TTC549 (cell line): Measurements from ENCODE around the gene OBSCN.

ENCODE experiments used
- FAIRE-seq: peaks from 2 replicates; lab custom pipeline; 2012; peaks lifted over from hg19 to GRCh38; lab: Jason Lieb, UNC

Gene OBSCN

GRCh38 chr1:228279011-228279721 is 71.3 kb downstream of the OBSCN start:
- no peak for FAIRE-seq

GRCh38 chr1:228279722-228280105 is 71.9 kb downstream of the OBSCN start:
- FAIRE-seq = no peak

- no peak for FAIRE-seq
Measured at GRCh38 chr1:228280106-228280901, 72.5 kb downstream of the OBSCN start.

- FAIRE-seq = no peak
Measured at GRCh38 chr1:228280961-228281591, 73.2 kb downstream of the OBSCN start.

GRCh38 chr1:228281631-228282328 is 73.9 kb downstream of the OBSCN start:
- FAIRE-seq = no peak

GRCh38 chr1:228282329-228283042 is 74.6 kb downstream of the OBSCN start:
- no peak for FAIRE-seq

GRCh38 chr1:228283043-228283371 is 75.2 kb downstream of the OBSCN start:
- no peak for FAIRE-seq

- no peak for FAIRE-seq
Measured at GRCh38 chr1:228283476-228284147, 75.8 kb downstream of the OBSCN start.

- FAIRE-seq = no peak
Measured at GRCh38 chr1:228284148-228284495, 76.3 kb downstream of the OBSCN start.

GRCh38 chr1:228284521-228284920 is 76.7 kb downstream of the OBSCN start:
- FAIRE-seq = no peak

GRCh38 chr1:228285661-228286504 is 78.0 kb downstream of the OBSCN start:
- FAIRE-seq = no peak

GRCh38 chr1:228286505-228287417 is 78.9 kb downstream of the OBSCN start:
- FAIRE-seq = no peak

- no peak for FAIRE-seq
Measured at GRCh38 chr1:228287541-228288425, 79.9 kb downstream of the OBSCN start.

- no peak for FAIRE-seq
Measured at GRCh38 chr1:228288536-228289238, 80.8 kb downstream of the OBSCN start.

GRCh38 chr1:228289239-228289849 is 81.5 kb downstream of the OBSCN start:
- no peak for FAIRE-seq

GRCh38 chr1:228289996-228290881 is 82.4 kb downstream of the OBSCN start:
- FAIRE-seq = no peak
